Chondrocyte (in vitro differentiated cells): ENCODE measurements around the gene LRRC9. TPM values are rescaled to one million over a fixed set of nuclear protein-coding genes. Genes with fewer than 3 reads are reported as not detected.

Experiments used
- DNase-seq: peaks from one replicate; pipeline ENCODE4 v3.0.0; 2021; ENCODE audit warnings: mixed read lengths, low spot score
- H3K27ac Mint-ChIP-seq: one replicate; pipeline ENCODE4 v1.8.0; 2021; ENCODE audit warnings: mild to moderate bottlenecking, moderate library complexity, mixed read lengths; ENCODE audit not compliant: unreplicated experiment
- H3K27me3 Mint-ChIP-seq: 2 replicates; pipeline ENCODE4 v1.8.0; 2021; ENCODE audit warnings: low read depth, mixed read lengths
- H3K36me3 Mint-ChIP-seq: 2 replicates; pipeline ENCODE4 v1.8.0; 2021; ENCODE audit warnings: low read depth, mixed read lengths
- H3K4me1 Mint-ChIP-seq: 2 replicates; pipeline ENCODE4 v1.8.0; 2021; ENCODE audit warnings: low read depth, mild to moderate bottlenecking, mixed read lengths
- H3K4me3 Mint-ChIP-seq: one replicate; pipeline ENCODE4 v1.8.0; 2021; ENCODE audit warnings: mild to moderate bottlenecking, moderate library complexity, mixed read lengths; ENCODE audit not compliant: unreplicated experiment
- H3K9me3 Mint-ChIP-seq: 2 replicates; pipeline ENCODE4 v1.8.0; 2021; ENCODE audit warnings: low read depth, mixed read lengths
- total RNA-seq: library from RNA; stranded (reverse); gene quantifications from 3 replicates; pipeline ENCODE4 v1.2.1, GENCODE V29; 2021
- TF ChIP-seq, protein P1 (sequence below): fragments of 200-600 bp; sonication (generic); IDR thresholded peaks from 2 replicates; pipeline ENCODE4 v1.5.0; 2021; ENCODE audit warnings: antibody characterized with exemption, mild to moderate bottlenecking, moderate library complexity

LRRC9 gene
- total RNA-seq, 1 donor from 2014 or later = not detected

DNA sequence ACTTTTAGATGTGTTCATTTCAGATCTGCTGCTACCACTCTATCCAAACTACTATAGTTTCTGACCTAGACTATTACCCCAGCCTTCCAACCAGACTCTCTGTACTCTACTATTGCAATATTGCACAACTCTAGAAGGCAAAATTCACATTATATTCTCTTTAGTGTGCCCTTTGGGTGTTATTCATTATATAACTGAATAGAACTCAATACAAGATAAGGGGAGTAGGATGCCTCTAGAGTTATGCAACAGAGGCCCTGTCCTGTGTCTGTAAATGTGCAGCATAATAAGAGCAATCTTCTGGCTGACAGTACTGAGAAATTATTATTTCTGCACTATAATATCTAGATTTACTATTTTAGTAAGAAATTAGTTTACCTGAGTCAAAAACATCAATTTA, 63.1 kb downstream of the LRRC9 start:
- Mint-ChIP-seq H3K36me3 (no peaks in the 10 kb centered on the region), H3K9me3 (no peaks in the 10 kb centered on the region), H3K27me3 (peaks cover 6% of the 10 kb centered on the region), H3K4me3 (no peak overlapping the region), H3K4me1 (no peaks in the 10 kb centered on the region), H3K27ac (no peak overlapping the region)
- TF ChIP-seq, protein P1, sequence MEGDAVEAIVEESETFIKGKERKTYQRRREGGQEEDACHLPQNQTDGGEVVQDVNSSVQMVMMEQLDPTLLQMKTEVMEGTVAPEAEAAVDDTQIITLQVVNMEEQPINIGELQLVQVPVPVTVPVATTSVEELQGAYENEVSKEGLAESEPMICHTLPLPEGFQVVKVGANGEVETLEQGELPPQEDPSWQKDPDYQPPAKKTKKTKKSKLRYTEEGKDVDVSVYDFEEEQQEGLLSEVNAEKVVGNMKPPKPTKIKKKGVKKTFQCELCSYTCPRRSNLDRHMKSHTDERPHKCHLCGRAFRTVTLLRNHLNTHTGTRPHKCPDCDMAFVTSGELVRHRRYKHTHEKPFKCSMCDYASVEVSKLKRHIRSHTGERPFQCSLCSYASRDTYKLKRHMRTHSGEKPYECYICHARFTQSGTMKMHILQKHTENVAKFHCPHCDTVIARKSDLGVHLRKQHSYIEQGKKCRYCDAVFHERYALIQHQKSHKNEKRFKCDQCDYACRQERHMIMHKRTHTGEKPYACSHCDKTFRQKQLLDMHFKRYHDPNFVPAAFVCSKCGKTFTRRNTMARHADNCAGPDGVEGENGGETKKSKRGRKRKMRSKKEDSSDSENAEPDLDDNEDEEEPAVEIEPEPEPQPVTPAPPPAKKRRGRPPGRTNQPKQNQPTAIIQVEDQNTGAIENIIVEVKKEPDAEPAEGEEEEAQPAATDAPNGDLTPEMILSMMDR = no peak
- DNase-seq = no peak

GRCh38 chr14:59986556-59987059, 66.7 kb downstream of the LRRC9 start:
- Mint-ChIP-seq H3K27me3 (no peaks in the 10 kb centered on the region), H3K27ac (no peak overlapping the region), H3K4me3 (no peak overlapping the region), H3K36me3 (no peaks in the 10 kb centered on the region), H3K9me3 (peaks cover 9% of the 10 kb centered on the region), H3K4me1 (no peaks in the 10 kb centered on the region)
- TF ChIP-seq, protein P1 = no peak
- DNase-seq = no peak

DNA sequence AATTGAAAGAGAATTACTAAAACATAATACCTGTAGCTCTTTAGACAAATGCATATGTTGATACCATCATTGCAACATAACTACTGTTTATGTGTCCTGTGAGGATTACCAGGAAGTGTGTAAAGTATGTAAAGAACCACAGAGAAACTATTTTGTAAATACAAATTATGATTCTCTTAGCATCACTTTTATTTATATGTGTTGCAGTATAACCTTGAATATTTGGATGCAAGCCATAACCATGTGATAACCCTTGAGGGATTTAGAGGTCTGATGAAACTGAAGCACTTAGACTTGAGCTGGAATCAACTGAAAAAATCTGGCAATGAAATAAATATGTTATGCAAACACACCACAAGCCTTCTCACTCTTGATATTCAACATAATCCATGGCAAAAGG, 77.5 kb downstream of the LRRC9 start:
- Mint-ChIP-seq H3K4me3 (no peak overlapping the region), H3K36me3 (no peaks in the 10 kb centered on the region), H3K4me1 (no peaks in the 10 kb centered on the region), H3K9me3 (peaks cover 7% of the 10 kb centered on the region), H3K27me3 (peaks cover 7% of the 10 kb centered on the region), H3K27ac (no peak overlapping the region)
- TF ChIP-seq, protein P1 = no peak
- DNase-seq = no peak

GRCh38 chr14:59997966-59998365, 78.0 kb downstream of the LRRC9 start:
- TF ChIP-seq, protein P1 = no peak

GRCh38 chr14:59998564-59998963, 78.6 kb downstream of the LRRC9 start:
- TF ChIP-seq, protein P1 = no peak
- H3K27me3 Mint-ChIP-seq = peaks cover 8% of the 10 kb centered on the region
- H3K4me1 Mint-ChIP-seq = no peaks in the 10 kb centered on the region
- no peak overlapping the region for H3K27ac Mint-ChIP-seq
- H3K4me3 Mint-ChIP-seq = no peak overlapping the region
- no peak for DNase-seq
- H3K9me3 Mint-ChIP-seq = peaks cover 3% of the 10 kb centered on the region
- no peaks in the 10 kb centered on the region for H3K36me3 Mint-ChIP-seq

More at GRCh38 chr14:59997966-59998365, 78.0 kb downstream of the LRRC9 start:
- Mint-ChIP-seq H3K36me3 (no peaks in the 10 kb centered on the region), H3K27me3 (peaks cover 7% of the 10 kb centered on the region), H3K4me1 (no peaks in the 10 kb centered on the region), H3K27ac (no peak overlapping the region), H3K4me3 (no peak overlapping the region), H3K9me3 (peaks cover 3% of the 10 kb centered on the region)
- DNase-seq = no peak
